Naive thymus-derived CD8-positive, alpha-beta T cell (primary cell): Measurements from ENCODE around the gene ZNF658. TPM values are rescaled to one million over a fixed set of nuclear protein-coding genes. Genes with fewer than 3 reads are reported as not detected.
"Not testable (repeated sequence)": the region's sequence is repeated elsewhere in the genome, so short reads cannot be mapped to it uniquely, and the experiment has no call there.

Experiments used
- ATAC-seq, 2 donors: fragments of 150-1000 bp; cut with Tn5 transposase in 1 of 2; sonication (Bioruptor Pico), chemical (Tn5 transposase) in 1 of 2; 1 replicate in 1 of 2; 2 replicates in 1 of 2; pipeline ENCODE4 v1.10.0; 2021; ENCODE audit warnings: mild to moderate bottlenecking in 2 of 2, moderate library complexity in 2 of 2
- POLR2A ChIA-PET: fragments of 350-600 bp; sonication (Branson Sonifier 250); formaldehyde crosslinking; loops from one replicate; lab custom pipeline; 2021; ENCODE audit warnings: antibody characterized with exemption; lab: Charles Lee
- DNase-seq, 10 donors: peaks; one replicate each; pipeline versions ENCODE4 v3.0.0 to v3.0.0-alpha.2; 2020 to 2022
- H3K27ac Mint-ChIP-seq, 10 donors: one replicate each; pipeline ENCODE4 v1.8.0; 2020 to 2022; ENCODE audit warnings: mild to moderate bottlenecking in 10 of 10, mixed read lengths in 10 of 10, moderate library complexity in 4 of 10, inconsistent platforms in 1 of 10
- H3K27me3 Mint-ChIP-seq, 5 donors: one replicate each; pipeline ENCODE4 v1.8.0; 2021 to 2022; ENCODE audit warnings: mixed read lengths in 5 of 5
- H3K36me3 Mint-ChIP-seq, 3 donors: one replicate each; pipeline ENCODE4 v1.8.0; 2020 to 2022; ENCODE audit warnings: mixed read lengths in 3 of 3, mild to moderate bottlenecking in 2 of 3, inconsistent platforms in 1 of 3
- H3K4me1 Mint-ChIP-seq, 4 donors: one replicate each; pipeline ENCODE4 v1.8.0; 2021 to 2022; ENCODE audit warnings: mixed read lengths in 4 of 4
- H3K4me3 Mint-ChIP-seq, 10 donors: one replicate each; pipeline ENCODE4 v1.8.0; 2020 to 2022; ENCODE audit warnings: mild to moderate bottlenecking in 10 of 10, mixed read lengths in 10 of 10, moderate library complexity in 6 of 10, inconsistent platforms in 1 of 10
- H3K9me3 Mint-ChIP-seq, 9 donors: one replicate each; pipeline ENCODE4 v1.8.0; 2020 to 2022; ENCODE audit warnings: mixed read lengths in 9 of 9, mild to moderate bottlenecking in 3 of 9, inconsistent platforms in 1 of 9, moderate library complexity in 1 of 9
- polyA plus RNA-seq, 3 donors: library from polyadenylated mRNA; unstranded; fragments of 300-500 nt; fragmentation: Illumina TruSeq; gene quantifications; one replicate each; pipeline ENCODE4 v1.2.3, GENCODE V29; 2021
- total RNA-seq, 8 experiments: library from RNA in 2 of 8; stranded (reverse) in 2 of 8; gene quantifications; one replicate each; pipeline ENCODE4 v1.2.3 and lab custom pipeline; 2021 to 2026

Gene ZNF658
- total RNA-seq (1 to 10 TPM; 8.6 to 9.0 TPM), polyA plus RNA-seq (1 to 10 TPM; 2.8 to 3.9 (median 3.3) TPM), total RNA-seq (lab: John Stamatoyannopoulos, UW) (3.0 to 14.9 (median 6.6) reads per million in 6 experiments)

GRCh38 chr9:66900490-66901131 lies at the start of gene ZNF658:
TSS of gene ZNF658 (plus strand) at chr9:66900725. CDS start at chr9:66903562, 2,837 bp downstream.
- Mint-ChIP-seq H3K4me1 (peaks cover 2 to 18% (median 7%) of the 10 kb centered on the region in 4 donors), H3K4me3 (peak within 1 kb of the TSS; percentile 86 to 99 (median 98)), H3K27ac (peak within 1 kb of the TSS; percentile 74 to 97 (median 94))
- peak; percentile 11 to 77 (median 58) for DNase-seq
- POLR2A ChIA-PET, H3K9me3 Mint-ChIP-seq, H3K36me3 Mint-ChIP-seq, H3K27me3 Mint-ChIP-seq: not testable (repeated sequence)
- peak; percentile 87 to 96 for ATAC-seq

DNA sequence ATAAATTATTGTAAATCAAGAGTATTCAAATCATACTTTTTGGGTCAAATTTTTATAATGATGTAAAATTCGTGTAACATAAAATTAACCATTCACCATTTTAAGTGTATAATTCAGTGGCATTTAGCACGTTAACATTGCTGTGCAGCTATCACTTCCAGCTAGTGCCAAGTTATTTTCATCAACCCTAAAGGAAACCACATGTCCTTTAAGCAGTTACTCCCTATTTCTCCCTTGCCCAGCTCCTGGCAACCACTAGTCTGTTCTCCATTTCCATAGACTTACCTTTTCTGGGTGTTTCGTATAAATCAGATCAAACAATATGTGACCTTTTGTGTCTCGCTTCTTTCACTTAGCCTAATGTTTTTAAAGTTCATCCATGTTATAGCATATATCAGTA lies 38.8 kb upstream of the ZNF658 start:
- H3K4me3 Mint-ChIP-seq, H3K27ac Mint-ChIP-seq, H3K36me3 Mint-ChIP-seq, POLR2A ChIA-PET, H3K4me1 Mint-ChIP-seq, ATAC-seq, H3K9me3 Mint-ChIP-seq, H3K27me3 Mint-ChIP-seq, DNase-seq: not testable (repeated sequence)

GRCh38 chr9:66868660-66869059 lies 31.9 kb upstream of the ZNF658 start:
- H3K4me3 Mint-ChIP-seq, H3K36me3 Mint-ChIP-seq, DNase-seq, ATAC-seq, H3K27ac Mint-ChIP-seq, H3K27me3 Mint-ChIP-seq, POLR2A ChIA-PET, H3K4me1 Mint-ChIP-seq, H3K9me3 Mint-ChIP-seq: not testable (repeated sequence)

DNA sequence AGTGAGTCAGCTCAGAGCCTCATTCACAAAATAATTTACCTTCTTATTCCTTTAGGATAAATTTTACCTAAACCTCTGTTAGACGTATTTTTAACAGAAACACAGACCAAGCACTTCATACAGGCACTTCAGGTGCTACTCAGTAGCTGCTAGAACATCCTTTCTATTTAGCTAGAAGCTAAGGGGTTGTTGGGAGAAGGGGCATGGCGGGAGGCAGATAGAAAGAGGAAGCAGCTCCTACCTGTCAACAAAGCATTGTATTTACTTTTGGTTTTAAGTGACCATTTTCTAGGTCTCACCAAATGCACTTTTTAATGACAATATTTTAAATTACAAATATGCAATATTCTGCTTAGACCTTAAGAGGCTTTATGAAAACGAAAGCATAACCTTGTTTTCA lies 19.9 kb upstream of the ZNF658 start:
- ATAC-seq, H3K4me1 Mint-ChIP-seq, H3K4me3 Mint-ChIP-seq, DNase-seq, H3K36me3 Mint-ChIP-seq, H3K27me3 Mint-ChIP-seq, POLR2A ChIA-PET, H3K9me3 Mint-ChIP-seq, H3K27ac Mint-ChIP-seq: not testable (repeated sequence)

DNA sequence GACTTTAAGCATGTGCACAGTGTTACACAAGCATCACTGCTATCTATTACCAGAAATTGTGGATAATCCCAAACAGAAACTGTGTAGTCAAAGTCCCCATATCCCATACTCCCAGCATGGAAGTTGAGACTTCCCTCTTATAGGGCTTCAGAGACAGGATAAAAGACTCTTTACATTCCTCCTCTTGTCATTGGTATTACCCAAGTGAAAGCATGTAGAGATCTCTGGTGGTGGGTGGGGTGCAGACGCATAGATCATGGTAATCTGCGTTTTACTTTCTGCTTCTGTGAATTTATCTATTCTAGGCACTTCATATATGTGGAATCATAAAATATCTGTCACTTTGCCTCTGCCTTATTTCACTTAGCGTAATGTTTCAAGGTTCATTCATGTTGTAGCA lies 18.7 kb upstream of the ZNF658 start:
- H3K27ac Mint-ChIP-seq, H3K9me3 Mint-ChIP-seq, H3K4me1 Mint-ChIP-seq, DNase-seq, POLR2A ChIA-PET, ATAC-seq, H3K36me3 Mint-ChIP-seq, H3K27me3 Mint-ChIP-seq, H3K4me3 Mint-ChIP-seq: not testable (repeated sequence)

DNA sequence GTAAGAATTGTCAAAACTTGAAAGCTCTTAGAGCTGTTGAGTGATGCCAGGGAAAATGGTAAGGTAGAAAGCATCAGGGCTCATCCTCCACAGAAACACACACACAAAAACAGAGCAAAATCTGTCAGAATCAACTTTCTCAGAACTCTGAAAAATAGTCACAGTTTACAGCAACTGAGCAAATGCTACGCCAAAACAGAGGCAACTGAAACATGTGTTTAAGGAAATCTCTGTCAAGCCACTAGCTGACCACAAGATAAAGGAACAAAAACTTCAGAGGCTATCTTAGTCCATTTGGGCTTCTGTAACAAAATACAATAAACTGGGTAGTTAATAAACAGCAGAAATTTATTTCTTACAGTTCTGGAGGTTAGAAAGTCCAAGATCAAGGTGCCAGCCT lies 10.2 kb upstream of the ZNF658 start:
- DNase-seq, H3K4me3 Mint-ChIP-seq, ATAC-seq, H3K27ac Mint-ChIP-seq, H3K36me3 Mint-ChIP-seq, H3K4me1 Mint-ChIP-seq, POLR2A ChIA-PET, H3K9me3 Mint-ChIP-seq, H3K27me3 Mint-ChIP-seq: not testable (repeated sequence)

- Mint-ChIP-seq H3K27ac (peak overlapping the region in 9 of 10 donors; percentile 10 to 94 (median 79)), H3K4me1 (peaks cover 2 to 18% (median 7%) of the 10 kb centered on the region in 4 donors), H3K4me3 (peak overlapping the region; percentile 86 to 99 (median 98))
- H3K27me3 Mint-ChIP-seq, H3K36me3 Mint-ChIP-seq, DNase-seq, H3K9me3 Mint-ChIP-seq, POLR2A ChIA-PET: not testable (repeated sequence)
- ATAC-seq = peak in 1 of 2 donors; percentile 21
Measured at GRCh38 chr9:66901141-66901540, 616 bp downstream of the ZNF658 start.

- ATAC-seq, H3K27me3 Mint-ChIP-seq, H3K27ac Mint-ChIP-seq, H3K9me3 Mint-ChIP-seq, H3K4me1 Mint-ChIP-seq, POLR2A ChIA-PET, H3K4me3 Mint-ChIP-seq, DNase-seq: not testable (repeated sequence)
- peaks cover under 1 to 20% (median 15%) of the 10 kb centered on the region in 3 donors for H3K36me3 Mint-ChIP-seq
Measured at GRCh38 chr9:66909560-66909959, 9.0 kb downstream of the ZNF658 start.

DNA sequence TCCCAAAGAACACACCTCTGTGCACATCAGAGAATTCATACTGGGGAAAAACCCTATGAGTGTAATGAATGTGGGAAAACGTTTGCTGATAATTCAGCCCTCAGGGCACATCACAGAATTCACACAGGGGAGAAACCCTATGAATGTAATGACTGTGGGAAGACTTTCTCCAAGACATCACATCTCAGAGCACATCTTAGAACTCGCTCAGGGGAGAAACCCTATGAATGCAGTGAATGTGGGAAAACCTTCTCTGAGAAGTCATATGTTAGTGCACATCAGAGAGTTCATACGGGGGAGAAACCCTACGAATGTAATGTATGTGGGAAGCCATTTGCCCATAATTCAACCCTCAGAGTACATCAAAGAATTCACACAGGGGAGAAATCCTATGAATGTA lies 19.5 kb downstream of the ZNF658 start:
- H3K36me3 Mint-ChIP-seq, H3K4me3 Mint-ChIP-seq, POLR2A ChIA-PET, DNase-seq, H3K4me1 Mint-ChIP-seq, ATAC-seq, H3K27me3 Mint-ChIP-seq, H3K27ac Mint-ChIP-seq: not testable (repeated sequence)
- peaks cover 0 to 12% (median 0%) of the 10 kb centered on the region in 9 donors for H3K9me3 Mint-ChIP-seq

- DNase-seq, H3K36me3 Mint-ChIP-seq, H3K9me3 Mint-ChIP-seq, H3K4me3 Mint-ChIP-seq, H3K27me3 Mint-ChIP-seq, H3K4me1 Mint-ChIP-seq, POLR2A ChIA-PET, H3K27ac Mint-ChIP-seq, ATAC-seq: not testable (repeated sequence)
Measured at GRCh38 chr9:66936194-66936870, 35.8 kb downstream of the ZNF658 start.

DNA sequence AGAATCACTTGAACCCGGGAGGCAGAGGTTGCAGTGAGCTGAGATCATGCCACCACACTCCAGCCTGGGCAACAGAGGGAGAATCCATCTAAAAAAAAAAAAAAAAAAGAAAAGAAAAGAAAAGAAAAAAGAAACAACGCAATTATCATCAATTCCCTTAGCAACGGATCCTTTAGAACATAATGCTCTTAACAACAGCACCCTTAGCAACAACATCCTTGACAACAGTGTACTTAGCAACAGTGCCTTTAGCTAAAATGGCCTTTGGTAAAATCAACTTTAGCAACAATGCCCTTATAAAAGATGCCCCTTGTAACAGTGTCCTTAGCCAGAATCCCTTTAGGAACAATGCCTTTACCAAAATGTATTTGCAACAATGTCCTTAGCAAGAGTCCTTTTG lies 37.1 kb downstream of the ZNF658 start:
- H3K27me3 Mint-ChIP-seq, ATAC-seq, H3K4me1 Mint-ChIP-seq, H3K27ac Mint-ChIP-seq, H3K9me3 Mint-ChIP-seq, DNase-seq, H3K4me3 Mint-ChIP-seq, H3K36me3 Mint-ChIP-seq, POLR2A ChIA-PET: not testable (repeated sequence)

DNA sequence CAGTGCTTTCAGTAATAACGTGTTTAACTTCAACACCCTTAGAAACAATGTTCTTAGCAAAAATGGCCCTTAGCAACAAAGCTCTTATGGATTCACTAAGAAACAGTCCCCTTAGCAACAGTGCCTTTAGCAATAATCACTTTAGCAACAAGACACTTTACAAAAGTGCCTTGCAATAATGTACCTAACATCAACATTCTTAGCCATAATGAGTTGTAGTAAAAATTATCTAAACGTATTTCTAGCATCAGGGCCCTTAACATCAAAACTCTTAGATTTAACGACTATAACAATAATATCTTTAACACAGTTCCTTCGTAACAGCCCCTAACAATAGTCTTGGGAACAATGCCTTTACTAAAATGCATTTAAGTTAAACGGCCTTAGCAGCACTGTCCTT lies 37.8 kb downstream of the ZNF658 start:
- H3K9me3 Mint-ChIP-seq, H3K36me3 Mint-ChIP-seq, DNase-seq, POLR2A ChIA-PET, H3K4me3 Mint-ChIP-seq, H3K4me1 Mint-ChIP-seq, H3K27ac Mint-ChIP-seq, ATAC-seq, H3K27me3 Mint-ChIP-seq: not testable (repeated sequence)

GRCh38 chr9:66939878-66940830 lies 39.6 kb downstream of the ZNF658 start:
- H3K27me3 Mint-ChIP-seq, H3K4me1 Mint-ChIP-seq, DNase-seq, H3K9me3 Mint-ChIP-seq, H3K36me3 Mint-ChIP-seq, ATAC-seq, H3K4me3 Mint-ChIP-seq, H3K27ac Mint-ChIP-seq, POLR2A ChIA-PET: not testable (repeated sequence)
